ENCODE data around the gene CALR.

- TF ChIP-seq CSRNP3 (CRISPR knock-in tag; IDR thresholded peaks at IDR 0.05) (no peak), ARNTL (CRISPR knock-in tag; IDR thresholded peaks at IDR 0.05; ENCODE audit: borderline replicate concordance, low read depth) (no peak), ZNF8 (CRISPR knock-in tag; IDR thresholded peaks at IDR 0.05) (no peak), CSDC2 (CRISPR knock-in tag; IDR thresholded peaks at IDR 0.05) (no peak), RARB (CRISPR knock-in tag; IDR thresholded peaks at IDR 0.05) (no peak), ZNF70 (CRISPR knock-in tag; IDR thresholded peaks at IDR 0.05) (0 out of 2 replicates have a peak, but pooled peaks have one; percentile 13), OSR1 (CRISPR knock-in tag; IDR thresholded peaks at IDR 0.05) (no peak), TOX (CRISPR knock-in tag; IDR thresholded peaks at IDR 0.05; ENCODE audit: borderline replicate concordance) (no peak), CREB5 (CRISPR knock-in tag; IDR thresholded peaks at IDR 0.05; ENCODE audit: low read depth) (no peak), TCF4 (CRISPR knock-in tag; IDR thresholded peaks at IDR 0.05; ENCODE audit: borderline replicate concordance) (no peak; the same call in 1 of the 2 replicates)
These were observed 25.3 kb upstream of the CALR start for GRCh38 chr19:12913011-12913561.
